Mesenchymal stem cell (in vitro differentiated cells and primary cell): Measurements from ENCODE around the gene SIM2.

Source experiments
- DNase-seq: peaks from one replicate; pipeline ENCODE4 v3.0.0-alpha.2; 2013
- H2AFZ ChIP-seq: one replicate; pipeline ENCODE4 v1.6.1; 2013; ENCODE audit warnings: low read depth, mild to moderate bottlenecking, control low read depth, inconsistent platforms, low read length, moderate library complexity
- H2AK5ac ChIP-seq: 2 replicates; pipeline ENCODE4 v1.6.1; 2013; ENCODE audit warnings: low read length, moderate library complexity, mild to moderate bottlenecking, inconsistent platforms; ENCODE audit not compliant: severe bottlenecking
- H2BK120ac ChIP-seq: one replicate; pipeline ENCODE4 v1.6.1; 2013; ENCODE audit warnings: low read depth, mild to moderate bottlenecking, inconsistent platforms, low read length, moderate library complexity
- H2BK12ac ChIP-seq, 2 experiments: one replicate each; pipeline ENCODE4 v1.6.1; 2013; ENCODE audit warnings: inconsistent platforms in 2 of 2, low read length in 2 of 2, mild to moderate bottlenecking in 2 of 2, moderate library complexity in 2 of 2, control low read depth in 1 of 2
- H2BK15ac ChIP-seq: one replicate; pipeline ENCODE4 v1.6.1; 2013; ENCODE audit warnings: mild to moderate bottlenecking, low read depth, inconsistent platforms; ENCODE audit not compliant: poor library complexity, severe bottlenecking
- H2BK5ac ChIP-seq: 2 replicates; pipeline ENCODE4 v1.6.1; 2013; ENCODE audit warnings: low read depth, mild to moderate bottlenecking, low read length, control low read depth, inconsistent platforms; ENCODE audit not compliant: poor library complexity, severe bottlenecking
- H3K14ac ChIP-seq, 2 experiments: one replicate each; pipeline ENCODE4 v1.6.1; 2013; ENCODE audit warnings: inconsistent platforms in 2 of 2, low read length in 2 of 2, control low read depth in 1 of 2, mild to moderate bottlenecking in 1 of 2, moderate library complexity in 1 of 2
- H3K18ac ChIP-seq, 2 experiments: one replicate each; pipeline ENCODE4 v1.6.1; 2013; ENCODE audit warnings: inconsistent platforms in 2 of 2, low read length in 2 of 2, control low read depth in 1 of 2, low read depth in 1 of 2, mild to moderate bottlenecking in 1 of 2
- H3K23ac ChIP-seq, 2 experiments: one replicate each; pipeline ENCODE4 v1.6.1; 2013; ENCODE audit warnings: inconsistent platforms in 2 of 2, low read length in 2 of 2, mild to moderate bottlenecking in 2 of 2, moderate library complexity in 2 of 2, control low read depth in 1 of 2
- H3K27ac ChIP-seq: 2 replicates; pipeline ENCODE4 v1.5.1; 2013; ENCODE audit warnings: mild to moderate bottlenecking, moderate library complexity, low read length, control low read depth, inconsistent platforms; ENCODE audit not compliant: poor library complexity, severe bottlenecking
- H3K27me3 ChIP-seq, 2 experiments: 2 replicates each; pipeline versions ENCODE4 v1.6.1 to v1.7.0; 2013; ENCODE audit warnings: low read length in 2 of 2, mild to moderate bottlenecking in 2 of 2, moderate library complexity in 2 of 2, control low read depth in 1 of 2, inconsistent platforms in 1 of 2; ENCODE audit not compliant: control insufficient read depth in 1 of 2, insufficient read depth in 1 of 2
- H3K36me3 ChIP-seq, 2 experiments: 2 replicates each; pipeline versions ENCODE4 v1.6.1 to v1.7.0; 2013; ENCODE audit warnings: low read length in 2 of 2, control low read depth in 1 of 2, inconsistent platforms in 1 of 2, low read depth in 1 of 2, mild to moderate bottlenecking in 1 of 2; ENCODE audit not compliant: insufficient read depth in 2 of 2, control insufficient read depth in 1 of 2
- H3K4ac ChIP-seq, 2 experiments: one replicate each; pipeline ENCODE4 v1.6.1; 2013; ENCODE audit warnings: inconsistent platforms in 2 of 2, low read length in 2 of 2, mild to moderate bottlenecking in 2 of 2, moderate library complexity in 2 of 2, control low read depth in 1 of 2, low read depth in 1 of 2
- H3K4me1 ChIP-seq: 2 replicates; pipeline ENCODE4 v1.6.1; 2013; ENCODE audit warnings: low read depth, low read length, control low read depth; ENCODE audit not compliant: control insufficient read depth, insufficient read depth
- H3K4me2 ChIP-seq: 2 replicates; pipeline ENCODE4 v1.6.1; 2013; ENCODE audit warnings: low read length, mild to moderate bottlenecking, inconsistent platforms; ENCODE audit not compliant: poor library complexity, severe bottlenecking
- H3K4me3 ChIP-seq, 2 experiments: 2 replicates each; pipeline versions ENCODE4 v1.5.1 to v1.7.0; 2013; ENCODE audit warnings: low read length in 2 of 2, mild to moderate bottlenecking in 2 of 2, control low read depth in 1 of 2, low read depth in 1 of 2; ENCODE audit not compliant: insufficient read depth in 1 of 2
- H3K79me1 ChIP-seq: replicated peaks from 2 replicates; pipeline ENCODE4 v1.6.1; 2013; ENCODE audit warnings: mild to moderate bottlenecking, control low read depth, low read length, inconsistent platforms; ENCODE audit not compliant: poor library complexity, severe bottlenecking
- H3K9ac ChIP-seq: 2 replicates; pipeline ENCODE4 v1.7.0; 2013; ENCODE audit warnings: mild to moderate bottlenecking, low read length, moderate library complexity
- H3K9me3 ChIP-seq: 2 replicates; pipeline ENCODE4 v1.7.0; 2013; ENCODE audit warnings: mild to moderate bottlenecking, low read length; ENCODE audit not compliant: control insufficient read depth
- H4K8ac ChIP-seq: one replicate; pipeline ENCODE4 v1.6.1; 2013; ENCODE audit warnings: inconsistent platforms, mild to moderate bottlenecking, low read length, moderate library complexity
- H4K91ac ChIP-seq: one replicate; pipeline ENCODE4 v1.6.1; 2013; ENCODE audit warnings: mild to moderate bottlenecking, low read length, inconsistent platforms
- WGBS: methylation state at CpG from one replicate; pipeline ENCODE4 v1.1.7; 2013; ENCODE audit warnings: mixed read lengths; 5-methylcytosine and 5-hydroxymethylcytosine counted together

SIM2 gene

GRCh38 chr21:36729310-36729970 is 30.5 kb downstream of the SIM2 start:
- no peak for DNase-seq
- H3K4me3 ChIP-seq: no peak overlapping the region
- WGBS: 79% methylated on average over 18 of the region's 18 CpGs

DNA sequence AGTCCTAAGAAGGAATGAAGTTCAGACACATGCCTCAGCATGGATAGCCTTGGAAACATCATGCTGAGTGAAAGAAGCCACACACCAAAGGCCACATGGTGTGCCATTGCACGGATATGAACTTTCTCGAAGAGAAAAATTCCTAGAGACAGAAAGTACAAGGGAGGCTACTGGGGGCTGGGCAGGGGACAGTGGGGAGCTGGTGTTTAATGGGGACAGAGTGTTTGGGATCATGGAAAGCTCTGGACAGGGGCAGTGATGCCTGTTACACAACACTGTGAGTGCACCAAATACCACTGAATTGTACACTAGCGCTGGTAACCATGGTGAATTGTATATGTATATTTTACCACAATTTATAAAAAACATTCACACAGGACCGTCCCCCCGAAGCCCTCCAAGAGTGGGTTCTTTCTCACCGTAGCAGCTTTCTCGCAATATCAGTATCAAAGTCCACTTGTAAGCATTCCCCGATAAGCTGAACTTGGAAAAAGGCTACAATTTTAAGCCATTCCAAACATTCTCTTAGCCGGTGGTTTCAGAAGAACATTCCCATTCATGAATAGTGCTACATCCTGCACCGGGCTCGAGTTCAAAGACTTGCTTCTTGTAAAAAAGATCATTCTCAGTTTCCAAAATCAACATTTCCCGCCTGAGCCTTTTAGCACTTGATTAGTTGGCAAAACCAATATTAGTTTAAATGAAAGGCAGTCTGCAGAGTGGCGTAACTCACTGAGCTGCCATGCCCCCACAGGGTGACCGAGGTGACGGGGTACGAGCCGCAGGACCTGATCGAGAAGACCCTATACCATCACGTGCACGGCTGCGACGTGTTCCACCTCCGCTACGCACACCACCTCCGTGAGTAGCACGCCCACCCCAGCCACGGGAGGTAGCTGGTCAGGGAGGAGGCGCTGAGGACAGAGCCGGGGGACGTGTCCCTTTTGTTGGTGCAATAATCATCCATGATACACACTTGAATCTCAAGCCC is 31.7 kb downstream of the SIM2 start:
- Histone ChIP-seq H2AFZ (no peak overlapping the region), H3K4me2 (no peak overlapping the region), H3K9me3 (no peaks in the 10 kb centered on the region), H3K14ac (no peak overlapping the region), H3K4ac (no peak overlapping the region), H4K8ac (no peak overlapping the region), H3K27ac (no peak overlapping the region), H2BK5ac (no peak overlapping the region), H3K18ac (no peak overlapping the region), H3K9ac (no peak overlapping the region), H3K23ac (no peak overlapping the region), H3K4me1 (peaks cover 9% of the 10 kb centered on the region), H3K79me1 (no peaks in the 10 kb centered on the region), H2AK5ac (no peak overlapping the region), H3K4me3 (no peak overlapping the region), H2BK120ac (no peak overlapping the region), H4K91ac (no peak overlapping the region), H2BK15ac (no peak overlapping the region), H3K27me3 (peaks cover 44 to 51% of the 10 kb centered on the region in 2 experiments), H2BK12ac (no peak overlapping the region), H3K36me3 (peaks cover 0 to 9% of the 10 kb centered on the region in 2 experiments)
- DNase-seq: no peak
- WGBS: 88% methylated on average over 28 of the region's 30 CpGs

More at GRCh38 chr21:36729310-36729970, 30.5 kb downstream of the SIM2 start:
- Histone ChIP-seq H3K36me3 (peaks cover 0 to 8% of the 10 kb centered on the region in 2 experiments), H2BK15ac (no peak overlapping the region), H2AFZ (no peak overlapping the region), H4K91ac (no peak overlapping the region), H3K14ac (no peak overlapping the region), H4K8ac (no peak overlapping the region), H3K4me2 (no peak overlapping the region), H2BK5ac (no peak overlapping the region), H2AK5ac (no peak overlapping the region), H3K9ac (no peak overlapping the region), H3K18ac (no peak overlapping the region), H2BK120ac (no peak overlapping the region), H2BK12ac (no peak overlapping the region), H3K4ac (no peak overlapping the region), H3K23ac (no peak overlapping the region), H3K9me3 (no peaks in the 10 kb centered on the region), H3K27me3 (peaks cover 40 to 51% of the 10 kb centered on the region in 2 experiments), H3K27ac (no peak overlapping the region), H3K4me1 (peaks cover 9% of the 10 kb centered on the region), H3K79me1 (no peaks in the 10 kb centered on the region)

- no peaks in the 10 kb centered on the region for H3K9me3 ChIP-seq
Observed at GRCh38 chr21:36732217-36732616, 33.3 kb downstream of the SIM2 start.

GRCh38 chr21:36732761-36733160 is 33.8 kb downstream of the SIM2 start:
- no peak overlapping the region for H4K91ac ChIP-seq
- no peaks in the 10 kb centered on the region for H3K79me1 ChIP-seq
- no peak overlapping the region for H3K4ac ChIP-seq
- H4K8ac ChIP-seq: no peak overlapping the region
- no peak overlapping the region for H2BK12ac ChIP-seq
- 77% methylated on average over 7 of the region's 7 CpGs for WGBS
- DNase-seq: no peak
- H3K9ac ChIP-seq: no peak overlapping the region
- no peak overlapping the region for H3K4me3 ChIP-seq
- H3K14ac ChIP-seq: no peak overlapping the region
- no peak overlapping the region for H2AFZ ChIP-seq
- H3K18ac ChIP-seq: no peak overlapping the region
- no peak overlapping the region for H2AK5ac ChIP-seq
- no peak overlapping the region for H2BK120ac ChIP-seq
- H3K4me2 ChIP-seq: no peak overlapping the region
- peaks cover 11% of the 10 kb centered on the region for H3K4me1 ChIP-seq
- no peak overlapping the region for H2BK15ac ChIP-seq
- H3K27me3 ChIP-seq: peaks cover 38 to 44% of the 10 kb centered on the region in 2 experiments
- no peak overlapping the region for H2BK5ac ChIP-seq
- peaks cover 0 to 9% of the 10 kb centered on the region in 2 experiments for H3K36me3 ChIP-seq
- H3K9me3 ChIP-seq: no peaks in the 10 kb centered on the region
- H3K27ac ChIP-seq: no peak overlapping the region
- H3K23ac ChIP-seq: no peak overlapping the region

More at GRCh38 chr21:36732217-36732616, 33.3 kb downstream of the SIM2 start:
- no peak overlapping the region for H2AFZ ChIP-seq
- H3K4me1 ChIP-seq: peaks cover 11% of the 10 kb centered on the region
- H2BK12ac ChIP-seq: no peak overlapping the region
- no peaks in the 10 kb centered on the region for H3K79me1 ChIP-seq
- H2BK15ac ChIP-seq: no peak overlapping the region
- DNase-seq: no peak
- H3K14ac ChIP-seq: no peak overlapping the region
- no peak overlapping the region for H2BK5ac ChIP-seq
- no peak overlapping the region for H3K9ac ChIP-seq
- no peak overlapping the region for H4K8ac ChIP-seq
- no peak overlapping the region for H3K4me2 ChIP-seq
- H3K36me3 ChIP-seq: peaks cover 0 to 9% of the 10 kb centered on the region in 2 experiments
- H3K23ac ChIP-seq: no peak overlapping the region
- WGBS: 86% methylated on average over 14 of the region's 14 CpGs
- no peak overlapping the region for H3K27ac ChIP-seq
- no peak overlapping the region for H3K4ac ChIP-seq
- no peak overlapping the region for H2BK120ac ChIP-seq
- no peak overlapping the region for H3K18ac ChIP-seq
- H3K4me3 ChIP-seq: no peak overlapping the region
- no peak overlapping the region for H4K91ac ChIP-seq
- H3K27me3 ChIP-seq: peaks cover 43 to 50% of the 10 kb centered on the region in 2 experiments
- no peak overlapping the region for H2AK5ac ChIP-seq
